HEK293 (cell line): ENCODE results near the gene NRP1.
A peak's percentile ranks its signal among the peaks of the same experiment; 100 is the strongest.

Experiments
- CTCF ChIA-PET: fragments of 350-600 bp; formaldehyde crosslinking; extraction: SDS; loops from one replicate; lab custom pipeline; 2021; ENCODE audit warnings: antibody characterized with exemption; lab: Yijun Ruan, JAX
- POLR2A ChIA-PET: fragments of 300-600 bp; formaldehyde crosslinking; extraction: SDS; loops from one replicate; lab custom pipeline; 2020; ENCODE audit warnings: antibody characterized with exemption, inconsistent platforms; lab: Yijun Ruan, JAX
- H3K27ac ChIP-seq: fragments of 200-500 bp; sonication (Bioruptor generic); 2 replicates; pipeline ENCODE4 v1.5.1; 2014; ENCODE audit warnings: low read depth, low read length, control low read depth, inconsistent platforms; ENCODE audit errors: extremely low read depth
- H3K36me3 ChIP-seq, 2 experiments: fragments of 200-500 bp in 1 of 2; sonication (Bioruptor generic) in 1 of 2; 1 replicate in 1 of 2; 2 replicates in 1 of 2; pipeline ENCODE4 v1.5.1; 2014 to 2017; ENCODE audit warnings: inconsistent platforms in 2 of 2, low read length in 2 of 2; ENCODE audit not compliant: control insufficient read depth in 2 of 2, insufficient read depth in 1 of 2
- H3K4me1 ChIP-seq: fragments of 200-500 bp; sonication (Bioruptor generic); 2 replicates; pipeline ENCODE4 v1.5.1; 2014; ENCODE audit warnings: mild to moderate bottlenecking, low read length, inconsistent platforms; ENCODE audit not compliant: control insufficient read depth, insufficient read depth
- H3K4me3 ChIP-seq: 2 replicates; pipeline ENCODE4 v1.5.1; 2011; ENCODE audit warnings: low read depth, mild to moderate bottlenecking, control low read depth, low read length, moderate library complexity
- H3K9me3 ChIP-seq: fragments of 200-500 bp; sonication (Bioruptor generic); 2 replicates; pipeline ENCODE4 v1.5.1; 2014; ENCODE audit warnings: low read depth, low read length, inconsistent platforms; ENCODE audit not compliant: control insufficient read depth, insufficient read depth
- EGR2 ChIP-seq: fragments of 450-650 bp; formaldehyde crosslinking; IDR thresholded peaks from 2 replicates; pipeline ENCODE4 v1.5.1; 2016; ENCODE audit warnings: low read depth, missing biosample characterization, missing genetic modification characterization
- GLIS2 ChIP-seq: fragments of 450-650 bp; formaldehyde crosslinking; IDR thresholded peaks from 2 replicates; pipeline ENCODE4 v1.5.1; 2016; ENCODE audit warnings: missing biosample characterization, missing genetic modification characterization
- KLF1 ChIP-seq: fragments of 450-650 bp; formaldehyde crosslinking; IDR thresholded peaks from 2 replicates; pipeline ENCODE4 v1.5.1; 2016; ENCODE audit warnings: missing biosample characterization, missing genetic modification characterization
- KLF8 ChIP-seq: fragments of 450-650 bp; formaldehyde crosslinking; IDR thresholded peaks from 2 replicates; pipeline ENCODE4 v1.5.1; 2016; ENCODE audit warnings: missing biosample characterization, missing genetic modification characterization
- MEIS1 ChIP-seq: sonication (generic); formaldehyde crosslinking; IDR thresholded peaks from 2 replicates; pipeline ENCODE4 v1.8.1; 2022; ENCODE audit warnings: missing genetic modification reagents, mild to moderate bottlenecking, borderline replicate concordance
- PRDM1 ChIP-seq: fragments of 450-650 bp; formaldehyde crosslinking; IDR thresholded peaks from 2 replicates; pipeline ENCODE4; 2016; ENCODE audit warnings: missing biosample characterization, missing genetic modification characterization
- TCF7L2 ChIP-seq: IDR thresholded peaks from 2 replicates; pipeline ENCODE4 v1.6.1; 2011; ENCODE audit warnings: low read depth, mild to moderate bottlenecking, inconsistent platforms, low read length, moderate library complexity, borderline replicate concordance
- TSHZ1 ChIP-seq: fragments of 450-650 bp; formaldehyde crosslinking; IDR thresholded peaks from 2 replicates; pipeline ENCODE4 v1.5.1; 2016; ENCODE audit warnings: missing biosample characterization, missing genetic modification characterization, borderline replicate concordance
- ZBTB10 ChIP-seq: fragments of 450-650 bp; formaldehyde crosslinking; IDR thresholded peaks from 2 replicates; pipeline ENCODE4 v1.5.1; 2016; ENCODE audit warnings: missing biosample characterization, missing genetic modification characterization
- ZBTB20 ChIP-seq: fragments of 450-650 bp; formaldehyde crosslinking; IDR thresholded peaks from 2 replicates; pipeline ENCODE4 v1.5.1; 2016; ENCODE audit warnings: missing biosample characterization, missing genetic modification characterization
- ZBTB8A ChIP-seq: fragments of 450-650 bp; formaldehyde crosslinking; IDR thresholded peaks from 2 replicates; pipeline ENCODE4 v1.5.1; 2016; ENCODE audit warnings: missing biosample characterization, missing genetic modification characterization
- ZEB2 ChIP-seq: fragments of 450-650 bp; formaldehyde crosslinking; IDR thresholded peaks from 2 replicates; pipeline ENCODE4 v1.5.1; 2016; ENCODE audit warnings: missing biosample characterization, missing genetic modification characterization
- ZFP69B ChIP-seq: fragments of 450-650 bp; formaldehyde crosslinking; IDR thresholded peaks from 2 replicates; pipeline ENCODE4 v1.5.1; 2016; ENCODE audit warnings: missing biosample characterization, missing genetic modification characterization
- ZNF19 ChIP-seq: fragments of 450-650 bp; formaldehyde crosslinking; IDR thresholded peaks from 2 replicates; pipeline ENCODE4; 2016; ENCODE audit warnings: missing biosample characterization, missing genetic modification characterization, low read depth
- ZNF302 ChIP-seq: fragments of 450-650 bp; formaldehyde crosslinking; IDR thresholded peaks from 2 replicates; pipeline ENCODE4 v1.5.1; 2016; ENCODE audit warnings: missing biosample characterization, missing genetic modification characterization, low read depth
- ZNF324 ChIP-seq: fragments of 450-650 bp; formaldehyde crosslinking; IDR thresholded peaks from 2 replicates; pipeline ENCODE4 v1.5.1; 2016; ENCODE audit warnings: missing biosample characterization, missing genetic modification characterization
- ZNF335 ChIP-seq: fragments of 450-650 bp; formaldehyde crosslinking; conservative IDR thresholded peaks from 2 replicates; pipeline ENCODE4 v1.5.1; 2016; ENCODE audit warnings: missing biosample characterization, missing genetic modification characterization
- ZNF394 ChIP-seq: fragments of 450-650 bp; formaldehyde crosslinking; IDR thresholded peaks from 2 replicates; pipeline ENCODE4 v1.5.1; 2016; ENCODE audit warnings: missing biosample characterization, missing genetic modification characterization, mild to moderate bottlenecking, moderate library complexity, borderline replicate concordance
- ZNF449 ChIP-seq: fragments of 450-650 bp; formaldehyde crosslinking; IDR thresholded peaks from 2 replicates; pipeline ENCODE4 v1.5.1; 2017; ENCODE audit warnings: missing biosample characterization, mild to moderate bottlenecking, missing genetic modification characterization, moderate library complexity
- ZNF596 ChIP-seq: fragments of 450-650 bp; IDR thresholded peaks from 2 replicates; pipeline ENCODE4 v1.5.0; 2018; ENCODE audit warnings: missing biosample characterization, mild to moderate bottlenecking, missing genetic modification characterization, moderate library complexity
- ZNF600 ChIP-seq: fragments of 450-650 bp; formaldehyde crosslinking; IDR thresholded peaks from 2 replicates; pipeline ENCODE4 v1.5.1; 2016; ENCODE audit warnings: missing biosample characterization, missing genetic modification characterization
- ZNF610 ChIP-seq: fragments of 450-650 bp; formaldehyde crosslinking; IDR thresholded peaks from 2 replicates; pipeline ENCODE4 v1.5.1; 2016; ENCODE audit warnings: missing biosample characterization, missing genetic modification characterization, borderline replicate concordance
- ZNF626 ChIP-seq: fragments of 450-650 bp; sonication (Bioruptor Pico); formaldehyde crosslinking; IDR thresholded peaks from 2 replicates; pipeline ENCODE4 v1.5.1; 2018; ENCODE audit warnings: missing biosample characterization, missing genetic modification characterization, inconsistent platforms
- ZNF777 ChIP-seq: fragments of 450-650 bp; formaldehyde crosslinking; IDR thresholded peaks from 2 replicates; pipeline ENCODE4 v1.5.1; 2017; ENCODE audit warnings: missing biosample characterization, missing genetic modification characterization, borderline replicate concordance
- ZSCAN23 ChIP-seq: fragments of 450-650 bp; formaldehyde crosslinking; IDR thresholded peaks from 2 replicates; pipeline ENCODE4 v1.5.1; 2016; ENCODE audit warnings: missing biosample characterization, missing genetic modification characterization
- TF ChIP-seq, protein P1 (sequence below): fragments of 450-650 bp; formaldehyde crosslinking; IDR thresholded peaks from 2 replicates; pipeline ENCODE4 v1.5.1; 2016; ENCODE audit warnings: missing biosample characterization, missing genetic modification characterization

Gene NRP1

GRCh38 chr10:33337326-33337957 lies 3.0 kb upstream of the NRP1 start (continued):
- TF ChIP-seq TSHZ1 (tag by site-specific recombination): no peak
- TF ChIP-seq ZEB2 (tag by site-specific recombination): no peak
- TF ChIP-seq ZNF449 (tag by site-specific recombination): peak; percentile 58; the same call in 1 of the 2 replicates
- no peak for TF ChIP-seq TCF7L2
- TF ChIP-seq ZBTB8A (tag by site-specific recombination): peak; percentile 48

DNA sequence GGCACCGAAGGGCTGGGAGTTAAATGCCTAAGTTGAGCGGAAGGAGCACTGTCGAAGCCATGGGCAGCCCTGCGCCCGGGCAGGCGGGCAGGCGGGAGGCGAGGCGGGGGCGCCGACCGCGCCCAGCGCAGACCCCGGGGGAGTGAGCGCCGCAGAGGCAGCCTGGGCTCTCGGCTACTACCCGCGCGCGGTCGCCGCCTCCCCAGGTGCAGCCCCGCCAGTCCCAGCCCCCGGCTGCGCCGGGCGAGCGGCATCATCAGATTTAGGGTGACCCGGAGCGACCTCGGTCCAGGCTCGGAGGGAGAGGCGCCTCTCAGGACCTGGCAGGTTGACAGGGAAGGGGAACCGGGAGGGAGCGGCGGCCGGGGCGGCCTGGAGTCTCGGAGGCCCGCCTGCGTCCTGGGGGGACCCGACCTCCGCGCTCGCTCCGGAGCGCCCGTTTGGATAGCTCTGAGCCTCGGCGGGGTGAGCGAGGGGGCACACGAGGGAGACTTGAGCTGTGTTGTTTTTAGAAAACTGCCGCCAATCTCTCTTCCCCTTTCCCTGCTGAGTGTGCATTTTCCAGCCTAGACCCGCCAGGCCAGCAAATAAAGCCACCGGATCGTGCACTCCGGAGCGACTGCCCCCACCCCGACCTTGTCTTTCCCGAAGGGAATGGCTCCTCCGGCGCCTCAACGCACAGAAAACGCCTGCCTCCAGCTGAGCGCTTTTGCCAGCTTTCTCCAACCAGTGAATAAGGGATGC lies 2.3 kb upstream of the NRP1 start:
- peak overlapping the region; percentile 90 for H3K4me3 ChIP-seq
- peaks cover 11% of the 10 kb centered on the region for H3K4me1 ChIP-seq
- CTCF ChIA-PET: interaction anchor here (0.5 to 0.7 kb wide), 2 partner anchors 143 to 308 kb away, joined by 3 read pairs; no protein-coding TSS in a partner anchor
- no peaks in the 10 kb centered on the region for H3K9me3 ChIP-seq
- no peaks in the 10 kb centered on the region for H3K36me3 ChIP-seq
- H3K27ac ChIP-seq: peak overlapping the region; percentile 99
- POLR2A ChIA-PET: interaction anchor here (1.0 to 1.2 kb wide), 2 partner anchors 9 to 146 kb away, joined by 3 to 4 read pairs; no protein-coding TSS in a partner anchor
- TF ChIP-seq ZSCAN23 (tag by site-specific recombination): no peak
- TF ChIP-seq KLF1 (tag by site-specific recombination): no peak
- peak; percentile 30 for TF ChIP-seq ZBTB10 (tag by site-specific recombination)
- peak; percentile 80 for TF ChIP-seq PRDM1 (tag by site-specific recombination)
- no peak for TF ChIP-seq ZNF394 (tag by site-specific recombination)
- peak; percentile 51 for TF ChIP-seq GLIS2 (tag by site-specific recombination)
- TF ChIP-seq EGR2: 0 out of 2 replicates have a peak, but pooled peaks have one; percentile 3
- TF ChIP-seq ZNF626 (tag by site-specific recombination): no peak
- no peak for TF ChIP-seq ZEB2 (tag by site-specific recombination)
- no peak for TF ChIP-seq ZNF777 (tag by site-specific recombination)
- TF ChIP-seq ZNF19 (tag by site-specific recombination): no peak
- TF ChIP-seq ZBTB20 (tag by site-specific recombination): peak; percentile 46; the same call in 1 of the 2 replicates
- TF ChIP-seq ZNF600 (tag by site-specific recombination): peak; percentile 37; the same call in 1 of the 2 replicates
- TF ChIP-seq ZNF302 (tag by site-specific recombination): no peak
- no peak for TF ChIP-seq ZFP69B (tag by site-specific recombination)
- TF ChIP-seq ZNF596 (tag by site-specific recombination): peak; percentile 9; the same call in 1 of the 2 replicates
- TF ChIP-seq, protein P1, sequence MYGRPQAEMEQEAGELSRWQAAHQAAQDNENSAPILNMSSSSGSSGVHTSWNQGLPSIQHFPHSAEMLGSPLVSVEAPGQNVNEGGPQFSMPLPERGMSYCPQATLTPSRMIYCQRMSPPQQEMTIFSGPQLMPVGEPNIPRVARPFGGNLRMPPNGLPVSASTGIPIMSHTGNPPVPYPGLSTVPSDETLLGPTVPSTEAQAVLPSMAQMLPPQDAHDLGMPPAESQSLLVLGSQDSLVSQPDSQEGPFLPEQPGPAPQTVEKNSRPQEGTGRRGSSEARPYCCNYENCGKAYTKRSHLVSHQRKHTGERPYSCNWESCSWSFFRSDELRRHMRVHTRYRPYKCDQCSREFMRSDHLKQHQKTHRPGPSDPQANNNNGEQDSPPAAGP (tag by site-specific recombination): peak; percentile 76
- peak; percentile 54; the same call in 1 of the 2 replicates for TF ChIP-seq ZNF335
- TF ChIP-seq ZNF610: peak; percentile 50; the same call in 1 of the 2 replicates
- TF ChIP-seq MEIS1: no peak
- TF ChIP-seq ZNF324: no peak
- TF ChIP-seq KLF8 (tag by site-specific recombination): peak; percentile 17; the same call in 1 of the 2 replicates
